Activated CD4-positive, alpha-beta memory T cell treated with anti-CD3 and anti-CD28 coated beads, Interleukin-2, amount 10 ng/mL, durations not matched to agents 7 days and 5 days (primary cell): ENCODE measurements around the gene SVBP. TPM values are rescaled to one million over a fixed set of nuclear protein-coding genes. Genes with fewer than 3 reads are reported as not detected.

Experiments used
- CTCF ChIA-PET: fragments of 350-600 bp; sonication (Branson Sonifier 250); formaldehyde crosslinking; loops from one replicate; lab custom pipeline; 2021; ENCODE audit warnings: antibody characterized with exemption, inconsistent platforms; lab: Charles Lee
- POLR2A ChIA-PET: fragments of 350-600 bp; sonication (Branson Sonifier 250); formaldehyde crosslinking; loops from one replicate; lab custom pipeline; 2021; ENCODE audit warnings: antibody characterized with exemption; lab: Charles Lee
- DNase-seq: peaks from one replicate; pipeline ENCODE4 v3.0.0-alpha.2; 2020
- H3K27ac Mint-ChIP-seq: one replicate; pipeline ENCODE4 v1.8.0; 2021; ENCODE audit warnings: mild to moderate bottlenecking, mixed read lengths
- H3K27me3 Mint-ChIP-seq: one replicate; pipeline ENCODE4 v1.8.0; 2021; ENCODE audit warnings: mixed read lengths
- H3K36me3 Mint-ChIP-seq: one replicate; pipeline ENCODE4 v1.8.0; 2021; ENCODE audit warnings: low read depth, mixed read lengths
- H3K4me1 Mint-ChIP-seq: one replicate; pipeline ENCODE4 v1.8.0; 2021; ENCODE audit warnings: mixed read lengths
- H3K4me3 Mint-ChIP-seq: one replicate; pipeline ENCODE4 v1.8.0; 2021; ENCODE audit warnings: mild to moderate bottlenecking, mixed read lengths
- H3K9me3 Mint-ChIP-seq: one replicate; pipeline ENCODE4 v1.8.0; 2021; ENCODE audit warnings: mixed read lengths
- total RNA-seq, 2 experiments: library from RNA; stranded (reverse); gene quantifications; one replicate each; pipeline ENCODE4 v1.2.3, GENCODE V29; 2021

Gene SVBP
- total RNA-seq, 2 experiments from 2014 or later, result 17.4 to 19.2 TPM

DNA sequence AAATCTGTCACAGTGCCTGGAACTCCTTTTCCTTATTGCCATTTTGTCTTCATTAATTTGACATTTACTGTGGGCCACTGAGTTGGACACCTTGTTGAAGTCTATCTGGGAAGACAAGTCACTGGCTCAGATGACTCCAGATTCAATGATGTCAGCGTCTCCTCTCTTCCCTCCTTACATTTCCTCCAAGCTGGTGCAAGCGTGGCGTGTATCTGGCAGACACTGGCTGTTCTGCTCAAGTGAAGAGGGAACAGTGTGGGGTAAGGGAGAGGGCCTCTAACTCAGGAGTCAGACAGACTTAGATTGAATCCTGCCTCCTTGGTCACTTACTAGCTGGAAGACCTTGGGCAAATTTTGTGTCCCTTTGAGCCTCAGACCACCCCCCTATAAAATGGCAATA lies 20.5 kb upstream of the SVBP start:
- no peaks in the 10 kb centered on the region for H3K36me3 Mint-ChIP-seq
- no peak overlapping the region for H3K27ac Mint-ChIP-seq
- H3K27me3 Mint-ChIP-seq, result no peaks in the 10 kb centered on the region
- no peaks in the 10 kb centered on the region for H3K9me3 Mint-ChIP-seq
- H3K4me1 Mint-ChIP-seq, result no peaks in the 10 kb centered on the region
- ChIA-PET CTCF (interaction anchor here (1.0 kb wide), 1 partner anchor 9 kb away, joined by 4 read pairs; the partner anchor contains the start of gene ZNF691), POLR2A (interaction anchor here (1.1 to 2.1 kb wide), 3 partner anchors 9 to 71 kb away, joined by 3 to 8 read pairs (median 4); partner anchors contain the start of genes C1orf50, P3H1 and ZNF691)
- no peak overlapping the region for H3K4me3 Mint-ChIP-seq
- DNase-seq, result no peak

DNA sequence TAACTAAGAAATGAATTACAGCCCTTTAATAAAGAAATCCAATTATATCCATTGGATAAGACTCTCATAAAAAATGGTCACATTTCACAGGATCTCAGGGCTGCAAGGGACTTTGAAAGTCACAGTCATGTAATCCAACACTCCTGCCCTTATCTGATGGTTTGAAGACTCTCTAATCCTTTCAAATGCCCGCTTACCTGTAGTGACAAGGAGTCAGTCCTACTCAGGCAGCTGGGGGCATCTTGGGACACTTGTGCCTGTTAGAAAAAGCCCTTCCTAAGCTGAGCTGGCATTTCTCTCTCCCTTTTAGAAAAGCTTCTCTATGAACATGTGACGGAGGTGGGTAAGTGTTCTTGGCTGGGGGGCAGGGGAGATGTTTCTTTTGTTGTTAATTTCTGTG lies 18.2 kb upstream of the SVBP start:
- Mint-ChIP-seq H3K27me3 (no peaks in the 10 kb centered on the region), H3K4me1 (no peaks in the 10 kb centered on the region), H3K36me3 (no peaks in the 10 kb centered on the region), H3K9me3 (no peaks in the 10 kb centered on the region), H3K27ac (no peak overlapping the region), H3K4me3 (no peak overlapping the region)
- DNase-seq, result no peak
- POLR2A ChIA-PET, result interaction anchor here (0.7 kb wide), 1 partner anchor 68 kb away, joined by 3 read pairs; the partner anchor contains the start of genes C1orf50 and P3H1
- CTCF ChIA-PET, result interaction anchor here (1.7 to 1.8 kb wide), 2 partner anchors 11 to 238 kb away, joined by 4 to 7 read pairs; partner anchors contain the start of gene ZNF691

DNA sequence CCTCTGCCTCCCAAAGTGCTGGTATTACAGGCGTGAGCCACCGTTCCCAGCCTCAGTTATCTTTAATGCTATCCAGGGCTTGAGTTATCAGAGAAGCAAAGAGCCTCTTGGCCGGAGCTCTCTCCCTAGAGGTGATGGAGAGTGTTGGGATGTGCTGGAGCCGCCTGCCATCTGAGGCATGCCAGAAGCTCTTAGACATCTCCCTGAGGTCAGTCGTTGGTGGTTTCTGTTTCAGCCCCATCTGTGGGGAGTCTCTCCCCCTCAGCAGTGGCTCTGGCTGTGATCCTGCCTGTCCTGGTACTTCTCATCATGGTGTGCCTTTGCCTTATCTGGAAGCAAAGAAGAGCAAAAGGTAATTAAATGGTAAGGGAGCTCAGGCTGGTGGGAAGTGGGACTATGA lies 17.6 kb upstream of the SVBP start:
- Mint-ChIP-seq H3K4me3 (no peak overlapping the region), H3K9me3 (no peaks in the 10 kb centered on the region), H3K27ac (no peak overlapping the region), H3K27me3 (no peaks in the 10 kb centered on the region), H3K36me3 (no peaks in the 10 kb centered on the region), H3K4me1 (no peaks in the 10 kb centered on the region)
- ChIA-PET POLR2A (no interaction called here), CTCF (interaction anchor here (1.7 to 1.8 kb wide), 2 partner anchors 12 to 239 kb away, joined by 4 to 7 read pairs; partner anchors contain the start of gene ZNF691)
- DNase-seq, result no peak

DNA sequence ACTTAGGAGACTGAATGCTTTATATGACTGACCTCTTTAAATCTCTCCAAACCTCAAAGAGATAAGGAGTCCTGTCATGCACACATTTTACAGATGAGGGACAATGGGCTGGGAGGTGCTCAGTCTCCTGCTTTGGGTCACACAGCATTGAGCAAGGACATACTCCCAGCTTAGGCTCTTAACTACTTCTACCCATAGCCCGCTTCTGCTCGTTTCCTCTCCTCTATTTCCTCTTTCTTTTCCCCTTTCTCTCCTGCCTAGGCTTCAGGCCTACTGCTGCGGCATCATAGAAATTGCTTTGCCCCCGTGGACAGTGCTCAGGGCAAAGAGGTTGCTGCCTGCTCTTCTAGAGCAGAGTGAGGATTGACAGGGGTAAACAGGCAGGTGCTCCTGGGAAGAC lies 16.8 kb upstream of the SVBP start:
- Mint-ChIP-seq H3K4me1 (no peaks in the 10 kb centered on the region), H3K27ac (no peak overlapping the region), H3K27me3 (no peaks in the 10 kb centered on the region), H3K4me3 (no peak overlapping the region), H3K9me3 (no peaks in the 10 kb centered on the region), H3K36me3 (no peaks in the 10 kb centered on the region)
- DNase-seq, result no peak
- ChIA-PET CTCF (interaction anchor here (1.8 kb wide), 1 partner anchor 240 kb away, joined by 4 read pairs; no protein-coding TSS in a partner anchor), POLR2A (interaction anchor here (1.5 kb wide), 1 partner anchor 13 kb away, joined by 3 read pairs; no protein-coding TSS in a partner anchor)

DNA sequence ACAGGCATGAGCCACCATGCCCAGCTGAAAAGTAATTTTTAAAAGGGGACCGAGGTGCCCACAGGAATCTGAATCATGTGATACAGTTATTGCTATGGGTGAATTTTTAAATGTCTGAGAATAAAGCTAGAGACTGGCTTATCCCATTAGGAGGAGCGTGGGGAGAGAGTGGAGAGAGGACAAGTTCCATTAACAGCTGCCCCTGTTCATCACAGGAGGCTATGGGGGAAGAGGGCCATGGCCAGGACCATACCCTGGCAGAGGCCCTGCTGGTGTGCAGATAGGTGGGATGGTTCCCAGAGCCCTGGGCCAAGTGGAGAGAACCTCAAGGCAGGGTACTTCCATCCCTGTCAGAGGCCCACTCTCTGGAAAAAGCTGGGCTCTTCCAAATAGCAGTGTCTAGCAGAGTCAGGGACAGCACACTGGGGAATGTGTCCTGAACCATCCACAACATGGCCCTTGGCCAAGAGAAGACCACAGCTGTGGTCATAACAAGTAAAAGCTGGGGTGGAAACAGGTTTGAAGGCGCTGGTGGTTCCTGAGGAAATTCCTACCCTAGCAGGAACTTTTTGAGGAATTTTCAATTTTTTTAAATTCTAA lies 15.5 kb upstream of the SVBP start:
- Mint-ChIP-seq H3K4me3 (no peak overlapping the region), H3K27ac (no peak overlapping the region), H3K4me1 (no peaks in the 10 kb centered on the region), H3K36me3 (no peaks in the 10 kb centered on the region), H3K27me3 (no peaks in the 10 kb centered on the region), H3K9me3 (no peaks in the 10 kb centered on the region)
- DNase-seq, result no peak
- ChIA-PET CTCF (no interaction called here), POLR2A (interaction anchor here (1.2 to 1.5 kb wide), 2 partner anchors 13 to 15 kb away, joined by 3 to 6 read pairs; no protein-coding TSS in a partner anchor)

DNA sequence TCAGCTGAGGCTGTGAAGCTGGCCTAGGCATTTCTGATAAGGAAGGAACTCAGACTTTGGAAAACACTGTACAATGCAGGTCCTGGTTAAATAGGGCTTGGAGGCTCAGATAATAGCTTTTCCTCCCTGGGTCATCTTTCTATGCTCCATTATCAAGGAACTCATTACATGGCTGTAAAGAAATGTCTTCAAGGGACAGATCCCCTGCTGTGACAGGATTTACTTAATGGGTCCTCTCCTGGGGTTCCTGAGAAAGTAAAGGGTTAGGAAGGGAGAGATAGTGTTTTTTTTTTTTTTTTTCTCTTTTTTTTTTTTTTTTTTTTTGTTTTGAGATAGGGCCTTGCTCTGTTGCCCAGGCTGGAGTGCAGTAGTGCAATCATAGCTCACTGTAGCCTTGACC lies 14.1 kb upstream of the SVBP start:
- CTCF ChIA-PET, result interaction anchor here (2.1 kb wide), 1 partner anchor 15 kb away, joined by 12 read pairs; the partner anchor contains the start of gene ZNF691
- no peaks in the 10 kb centered on the region for H3K36me3 Mint-ChIP-seq
- H3K4me1 Mint-ChIP-seq, result no peaks in the 10 kb centered on the region
- H3K27ac Mint-ChIP-seq, result no peak overlapping the region
- POLR2A ChIA-PET, result interaction anchor here (0.9 kb wide), 1 partner anchor 10 kb away, joined by 3 read pairs; no protein-coding TSS in a partner anchor
- DNase-seq, result no peak
- no peak overlapping the region for H3K4me3 Mint-ChIP-seq
- no peaks in the 10 kb centered on the region for H3K27me3 Mint-ChIP-seq
- no peaks in the 10 kb centered on the region for H3K9me3 Mint-ChIP-seq

DNA sequence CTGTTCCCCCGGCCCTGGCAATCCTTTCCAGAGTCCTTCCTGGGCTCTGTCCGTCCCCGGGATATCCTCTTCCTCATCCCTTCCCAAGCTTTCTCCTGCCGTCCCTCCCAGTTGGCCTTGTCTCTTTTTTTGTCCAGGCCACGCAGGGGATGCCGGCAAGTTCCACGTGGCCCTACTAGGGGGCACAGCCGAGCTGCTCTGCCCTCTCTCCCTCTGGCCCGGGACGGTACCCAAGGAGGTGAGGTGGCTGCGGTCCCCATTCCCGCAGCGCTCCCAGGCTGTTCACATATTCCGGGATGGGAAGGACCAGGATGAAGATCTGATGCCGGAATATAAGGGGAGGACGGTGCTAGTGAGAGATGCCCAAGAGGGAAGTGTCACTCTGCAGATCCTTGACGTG lies 13.4 kb upstream of the SVBP start:
- Mint-ChIP-seq H3K9me3 (no peaks in the 10 kb centered on the region), H3K36me3 (no peaks in the 10 kb centered on the region), H3K27me3 (no peaks in the 10 kb centered on the region), H3K4me3 (no peak overlapping the region), H3K27ac (no peak overlapping the region), H3K4me1 (no peaks in the 10 kb centered on the region)
- no peak for DNase-seq
- POLR2A ChIA-PET, result no interaction called here
- CTCF ChIA-PET, result interaction anchor here (0.6 to 2.1 kb wide), 2 partner anchors 15 to 91 kb away, joined by 7 to 12 read pairs; partner anchors contain the start of gene ZNF691

DNA sequence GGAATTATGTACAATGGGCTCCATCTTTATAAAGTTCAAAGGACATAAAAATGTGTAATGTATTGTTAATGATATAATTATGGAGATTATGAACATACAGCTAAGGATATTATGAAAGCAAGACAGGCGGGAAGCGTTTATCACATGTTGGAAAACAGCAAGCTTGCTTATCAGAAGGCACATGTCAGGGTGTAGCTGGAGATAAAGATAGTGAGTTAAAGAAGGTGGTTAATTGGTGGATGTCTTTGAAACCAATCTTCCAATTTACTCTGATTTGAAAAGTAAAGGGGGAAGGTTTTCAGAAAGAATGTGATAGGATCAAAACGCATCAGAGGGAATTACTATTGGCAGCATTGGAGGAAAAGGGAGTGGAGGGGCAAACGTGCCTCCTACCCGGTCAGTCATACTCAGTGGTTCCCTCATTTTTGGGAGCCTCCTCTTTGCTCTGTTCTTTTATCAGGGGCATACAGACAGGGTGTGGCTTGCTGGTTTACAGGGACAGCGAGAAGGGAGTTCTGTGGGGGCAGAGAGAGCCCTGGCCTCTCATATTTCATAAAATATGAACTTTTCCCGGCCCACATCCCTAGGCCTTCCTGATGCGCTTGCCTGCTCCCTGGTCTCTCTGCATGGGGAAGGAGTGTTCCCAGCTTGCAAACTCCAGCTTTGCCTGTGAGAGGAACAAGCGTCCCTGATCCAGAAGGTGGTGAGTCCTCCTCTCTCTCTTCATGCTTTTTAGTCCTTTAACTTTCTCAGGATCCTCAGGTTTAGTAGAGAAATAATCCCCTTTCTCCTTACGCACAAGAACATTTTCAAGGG lies 8.0 kb upstream of the SVBP start:
- H3K27me3 Mint-ChIP-seq, result no peaks in the 10 kb centered on the region
- peaks cover 9% of the 10 kb centered on the region for H3K4me1 Mint-ChIP-seq
- H3K36me3 Mint-ChIP-seq, result no peaks in the 10 kb centered on the region
- ChIA-PET CTCF (no interaction called here), POLR2A (interaction anchor here (1.3 to 1.5 kb wide), 2 partner anchors 40 to 58 kb away, joined by 4 to 6 read pairs; partner anchors contain the start of genes C1orf50, P3H1 and TMEM269)
- no peak for DNase-seq
- no peaks in the 10 kb centered on the region for H3K9me3 Mint-ChIP-seq
- no peak overlapping the region for H3K4me3 Mint-ChIP-seq
- H3K27ac Mint-ChIP-seq, result no peak overlapping the region

DNA sequence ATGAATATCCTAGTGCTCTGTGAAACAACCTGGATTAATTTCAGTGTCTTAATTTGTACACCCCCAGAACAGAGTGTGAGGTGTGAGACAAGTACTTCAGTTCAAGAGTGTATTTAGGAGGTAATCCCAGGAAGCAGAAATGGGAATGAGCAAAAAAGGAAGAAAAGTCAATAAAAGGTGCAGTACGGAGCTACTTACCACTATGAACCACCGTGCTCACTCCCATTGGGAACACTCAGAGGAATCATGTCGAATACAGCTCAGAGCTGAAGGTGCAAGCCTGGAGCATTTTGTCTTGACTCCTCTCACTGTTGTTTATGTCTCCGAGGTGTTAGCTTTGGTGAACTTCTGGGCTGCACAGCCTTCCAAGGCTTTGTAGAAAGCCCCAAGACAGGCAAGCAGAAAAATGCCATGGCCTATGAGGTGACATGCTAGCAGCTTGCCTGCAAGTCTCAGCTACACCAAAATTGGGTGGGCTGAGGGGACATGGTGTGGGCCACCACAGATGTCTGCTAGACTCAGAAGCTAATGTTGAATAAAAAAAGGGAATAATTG lies 7.4 kb upstream of the SVBP start:
- CTCF ChIA-PET, result interaction anchor here (1.1 kb wide), 1 partner anchor 22 kb away, joined by 3 read pairs; the partner anchor contains the start of gene ZNF691
- Mint-ChIP-seq H3K27ac (no peak overlapping the region), H3K27me3 (no peaks in the 10 kb centered on the region), H3K4me1 (peaks cover 9% of the 10 kb centered on the region), H3K4me3 (no peak overlapping the region), H3K36me3 (no peaks in the 10 kb centered on the region), H3K9me3 (no peaks in the 10 kb centered on the region)
- POLR2A ChIA-PET, result interaction anchor here (1.3 to 1.5 kb wide), 2 partner anchors 39 to 58 kb away, joined by 4 to 6 read pairs; partner anchors contain the start of genes C1orf50, P3H1 and TMEM269
- DNase-seq, result no peak

DNA sequence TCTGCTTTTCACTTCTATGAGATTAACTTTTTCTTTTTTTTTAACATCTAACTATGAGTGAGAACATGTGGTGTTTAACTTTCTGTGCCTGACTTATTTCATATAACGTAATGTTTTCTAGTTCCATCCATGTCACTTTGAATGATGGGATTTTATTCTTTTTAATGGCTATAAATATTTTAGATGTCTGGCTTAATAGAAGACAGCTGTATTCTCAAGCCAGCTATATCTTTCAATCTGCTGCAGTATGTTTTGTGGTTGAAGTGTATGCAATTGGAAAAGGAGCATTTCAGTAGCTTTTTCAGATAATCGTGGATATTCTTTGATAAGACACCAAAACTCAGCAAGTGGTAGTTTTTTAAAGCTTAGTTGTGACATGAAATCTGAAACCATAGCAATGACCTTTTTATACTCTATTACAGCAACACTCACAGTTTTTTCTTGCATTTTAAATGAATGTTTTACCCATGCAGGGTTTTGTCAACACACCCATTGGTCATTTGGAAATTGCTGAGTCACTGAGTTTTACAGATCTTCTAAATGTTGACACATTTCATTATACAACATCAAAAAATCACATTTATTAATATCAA lies 5.7 kb upstream of the SVBP start:
- POLR2A ChIA-PET, result no interaction called here
- no peak overlapping the region for H3K4me3 Mint-ChIP-seq
- no peak overlapping the region for H3K27ac Mint-ChIP-seq
- H3K9me3 Mint-ChIP-seq, result no peaks in the 10 kb centered on the region
- H3K36me3 Mint-ChIP-seq, result peaks cover 3% of the 10 kb centered on the region
- H3K4me1 Mint-ChIP-seq, result peaks cover 14% of the 10 kb centered on the region
- no peaks in the 10 kb centered on the region for H3K27me3 Mint-ChIP-seq
- no peak for DNase-seq
- CTCF ChIA-PET, result interaction anchor here (3.1 kb wide), 1 partner anchor 24 kb away, joined by 9 read pairs; the partner anchor contains the start of gene ZNF691

DNA sequence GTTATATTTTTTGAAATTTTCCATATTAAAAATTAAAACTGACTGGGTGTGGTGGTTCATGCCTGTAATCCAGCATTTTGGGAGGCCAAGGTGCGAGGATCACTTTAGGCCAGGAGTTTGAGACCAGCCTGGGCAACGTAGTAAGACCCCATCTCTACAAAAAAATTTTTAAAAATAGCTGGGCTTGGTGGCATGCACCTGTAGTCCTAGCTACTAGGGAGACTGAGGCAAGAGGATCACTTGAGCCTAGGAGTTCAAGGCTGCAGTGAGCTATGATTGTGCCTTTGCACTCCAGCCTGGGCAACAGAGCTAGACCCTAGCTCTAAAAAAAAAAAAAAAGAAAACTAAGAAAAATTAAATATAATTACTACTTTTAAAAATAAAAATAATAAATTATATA lies 4.5 kb upstream of the SVBP start:
- no peaks in the 10 kb centered on the region for H3K27me3 Mint-ChIP-seq
- no peaks in the 10 kb centered on the region for H3K9me3 Mint-ChIP-seq
- no peak overlapping the region for H3K4me3 Mint-ChIP-seq
- POLR2A ChIA-PET, result interaction anchor here (1.1 to 1.4 kb wide), 3 partner anchors 10 to 138 kb away, joined by 3 to 5 read pairs (median 3); no protein-coding TSS in a partner anchor
- DNase-seq, result no peak
- peaks cover 3% of the 10 kb centered on the region for H3K36me3 Mint-ChIP-seq
- CTCF ChIA-PET, result interaction anchor here (1.0 to 3.1 kb wide), 3 partner anchors 25 to 252 kb away, joined by 3 to 9 read pairs (median 8); partner anchors contain the start of gene ZNF691
- H3K27ac Mint-ChIP-seq, result no peak overlapping the region
- peaks cover 20% of the 10 kb centered on the region for H3K4me1 Mint-ChIP-seq

DNA sequence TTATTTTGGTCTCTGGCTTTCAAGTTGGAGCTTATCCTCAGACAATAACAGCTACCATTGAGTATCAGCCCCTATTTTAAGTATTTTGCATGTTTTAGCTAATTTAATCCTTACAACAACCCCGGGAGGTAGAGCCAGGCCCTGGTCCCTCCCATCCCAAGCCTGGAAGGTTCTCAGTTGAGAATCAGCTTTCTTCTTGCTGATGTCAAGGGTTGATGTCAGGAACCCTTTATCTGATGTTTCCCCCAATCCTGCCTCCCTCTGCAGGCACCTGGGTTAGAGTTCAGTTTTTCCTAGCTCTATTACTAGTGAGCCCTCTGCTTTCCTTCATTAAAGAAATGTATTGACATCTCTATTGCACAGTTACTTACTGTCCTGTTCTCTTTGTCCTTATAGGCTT lies 3.6 kb upstream of the SVBP start:
- Mint-ChIP-seq H3K27me3 (no peaks in the 10 kb centered on the region), H3K27ac (no peak overlapping the region), H3K36me3 (peaks cover 7% of the 10 kb centered on the region), H3K4me1 (peaks cover 29% of the 10 kb centered on the region), H3K9me3 (no peaks in the 10 kb centered on the region), H3K4me3 (no peak overlapping the region)
- no peak for DNase-seq
- ChIA-PET POLR2A (interaction anchor here (0.8 to 1.4 kb wide), 5 partner anchors 11 to 132 kb away, joined by 3 to 5 read pairs (median 3); partner anchors contain the start of gene ZNF691), CTCF (interaction anchor here (0.5 to 3.1 kb wide), 5 partner anchors 26 to 255 kb away, joined by 3 to 9 read pairs (median 4); partner anchors contain the start of gene ZNF691)
